Loucy (cell line): ENCODE data around the gene CAMTA1.

Experiments
- H2AFZ ChIP-seq: fragments of 200-600 bp; sonication (generic); 2 replicates; pipeline ENCODE4 v1.6.0; 2016; ENCODE audit warnings: antibody characterized with exemption, mild to moderate bottlenecking, low read length, moderate library complexity
- H3F3A ChIP-seq: fragments of 200-600 bp; 2 replicates; pipeline ENCODE4 v1.6.0; 2016; ENCODE audit warnings: antibody characterized with exemption, low read depth, mild to moderate bottlenecking
- H3K27me3 ChIP-seq: fragments of 200-600 bp; sonication (generic); 2 replicates; pipeline ENCODE4 v1.6.1; 2014; ENCODE audit warnings: low read length, mild to moderate bottlenecking; ENCODE audit not compliant: insufficient read depth, poor library complexity, severe bottlenecking
- H3K36me3 ChIP-seq: fragments of 200-600 bp; sonication (generic); 2 replicates; pipeline ENCODE4 v1.6.1; 2016; ENCODE audit warnings: low read length; ENCODE audit not compliant: insufficient read depth
- H3K4me1 ChIP-seq: fragments of 200-600 bp; sonication (generic); 2 replicates; pipeline ENCODE4 v1.5.1; 2014; ENCODE audit warnings: low read length, mild to moderate bottlenecking; ENCODE audit not compliant: insufficient read depth, poor library complexity, severe bottlenecking
- H3K4me2 ChIP-seq: fragments of 200-600 bp; sonication (generic); 2 replicates; pipeline ENCODE4 v1.6.0; 2014; ENCODE audit warnings: antibody characterized with exemption, low read length, low read depth, mild to moderate bottlenecking; ENCODE audit not compliant: poor library complexity, severe bottlenecking
- H3K4me3 ChIP-seq: fragments of 200-600 bp; sonication (generic); 2 replicates; pipeline ENCODE4 v1.5.1; 2014; ENCODE audit warnings: low read length, mild to moderate bottlenecking, mixed read lengths; ENCODE audit not compliant: poor library complexity, severe bottlenecking
- H3K79me2 ChIP-seq: fragments of 200-600 bp; sonication (generic); 2 replicates; pipeline ENCODE4 v1.6.1; 2014; ENCODE audit warnings: low read length; ENCODE audit not compliant: insufficient read depth
- H3K9ac ChIP-seq: fragments of 200-600 bp; sonication (generic); 2 replicates; pipeline ENCODE4 v1.6.0; 2014; ENCODE audit warnings: mild to moderate bottlenecking, low read depth, low read length, moderate library complexity; ENCODE audit not compliant: poor library complexity, severe bottlenecking
- H3K9me2 ChIP-seq: fragments of 200-600 bp; sonication (generic); replicated peaks from 2 replicates; pipeline ENCODE4 v1.6.1; 2016; ENCODE audit warnings: low read depth, low read length, mixed read lengths
- H3K9me3 ChIP-seq: fragments of 200-600 bp; sonication (generic); 2 replicates; pipeline ENCODE4 v1.6.1; 2014; ENCODE audit warnings: mild to moderate bottlenecking, antibody characterized with exemption, low read length, low read depth; ENCODE audit not compliant: insufficient read depth
- H4K20me1 ChIP-seq: fragments of 200-600 bp; sonication (generic); 2 replicates; pipeline ENCODE4 v1.6.0; 2014; ENCODE audit warnings: antibody characterized with exemption, low read length, mild to moderate bottlenecking; ENCODE audit not compliant: insufficient read depth, poor library complexity, severe bottlenecking
- EZH2phosphoT487 ChIP-seq: fragments of 200-600 bp; IDR thresholded peaks from 2 replicates; pipeline ENCODE4 v1.6.1; 2018; ENCODE audit warnings: antibody characterized with exemption, mild to moderate bottlenecking, moderate library complexity, borderline replicate concordance
- TF ChIP-seq, protein P1 (sequence below): fragments of 200-600 bp; sonication (generic); conservative IDR thresholded peaks from 2 replicates; pipeline ENCODE4 v1.5.1; 2014; ENCODE audit warnings: mild to moderate bottlenecking, antibody characterized with exemption, low read length

Gene CAMTA1

DNA sequence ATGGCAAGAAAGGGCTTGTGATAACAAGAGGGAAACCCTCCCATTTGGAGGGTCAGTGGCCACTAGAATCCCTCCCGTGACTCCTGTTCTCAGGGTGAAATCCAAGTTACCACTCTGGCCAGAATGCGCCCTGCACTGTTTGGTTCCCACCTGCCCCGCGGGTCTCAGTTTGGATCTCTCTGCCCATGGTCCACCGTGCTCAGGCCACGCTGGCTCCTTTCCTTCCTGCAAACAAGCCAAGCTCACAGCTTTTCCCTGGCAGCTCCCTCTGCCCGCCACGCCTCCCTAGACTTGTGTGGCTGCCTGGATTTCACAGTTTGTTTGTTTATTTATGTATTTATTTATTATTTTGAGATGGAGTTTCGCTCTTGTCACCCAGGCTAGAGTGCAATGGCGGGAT, 806.3 kb downstream of the CAMTA1 start:
- Histone ChIP-seq H4K20me1 (no peaks in the 10 kb centered on the region), H3K4me2 (no peak overlapping the region), H3K4me3 (no peak overlapping the region), H3K79me2 (no peaks in the 10 kb centered on the region), H3K9me2 (no peaks in the 10 kb centered on the region), H3K9me3 (no peaks in the 10 kb centered on the region), H3K27me3 (no peaks in the 10 kb centered on the region), H3K36me3 (no peaks in the 10 kb centered on the region), H3F3A (no peaks in the 10 kb centered on the region), H3K4me1 (no peaks in the 10 kb centered on the region), H2AFZ (no peak overlapping the region), H3K9ac (no peak overlapping the region)
- TF ChIP-seq, protein P1, sequence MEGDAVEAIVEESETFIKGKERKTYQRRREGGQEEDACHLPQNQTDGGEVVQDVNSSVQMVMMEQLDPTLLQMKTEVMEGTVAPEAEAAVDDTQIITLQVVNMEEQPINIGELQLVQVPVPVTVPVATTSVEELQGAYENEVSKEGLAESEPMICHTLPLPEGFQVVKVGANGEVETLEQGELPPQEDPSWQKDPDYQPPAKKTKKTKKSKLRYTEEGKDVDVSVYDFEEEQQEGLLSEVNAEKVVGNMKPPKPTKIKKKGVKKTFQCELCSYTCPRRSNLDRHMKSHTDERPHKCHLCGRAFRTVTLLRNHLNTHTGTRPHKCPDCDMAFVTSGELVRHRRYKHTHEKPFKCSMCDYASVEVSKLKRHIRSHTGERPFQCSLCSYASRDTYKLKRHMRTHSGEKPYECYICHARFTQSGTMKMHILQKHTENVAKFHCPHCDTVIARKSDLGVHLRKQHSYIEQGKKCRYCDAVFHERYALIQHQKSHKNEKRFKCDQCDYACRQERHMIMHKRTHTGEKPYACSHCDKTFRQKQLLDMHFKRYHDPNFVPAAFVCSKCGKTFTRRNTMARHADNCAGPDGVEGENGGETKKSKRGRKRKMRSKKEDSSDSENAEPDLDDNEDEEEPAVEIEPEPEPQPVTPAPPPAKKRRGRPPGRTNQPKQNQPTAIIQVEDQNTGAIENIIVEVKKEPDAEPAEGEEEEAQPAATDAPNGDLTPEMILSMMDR: no peak
- no peak for TF ChIP-seq EZH2phosphoT487

DNA sequence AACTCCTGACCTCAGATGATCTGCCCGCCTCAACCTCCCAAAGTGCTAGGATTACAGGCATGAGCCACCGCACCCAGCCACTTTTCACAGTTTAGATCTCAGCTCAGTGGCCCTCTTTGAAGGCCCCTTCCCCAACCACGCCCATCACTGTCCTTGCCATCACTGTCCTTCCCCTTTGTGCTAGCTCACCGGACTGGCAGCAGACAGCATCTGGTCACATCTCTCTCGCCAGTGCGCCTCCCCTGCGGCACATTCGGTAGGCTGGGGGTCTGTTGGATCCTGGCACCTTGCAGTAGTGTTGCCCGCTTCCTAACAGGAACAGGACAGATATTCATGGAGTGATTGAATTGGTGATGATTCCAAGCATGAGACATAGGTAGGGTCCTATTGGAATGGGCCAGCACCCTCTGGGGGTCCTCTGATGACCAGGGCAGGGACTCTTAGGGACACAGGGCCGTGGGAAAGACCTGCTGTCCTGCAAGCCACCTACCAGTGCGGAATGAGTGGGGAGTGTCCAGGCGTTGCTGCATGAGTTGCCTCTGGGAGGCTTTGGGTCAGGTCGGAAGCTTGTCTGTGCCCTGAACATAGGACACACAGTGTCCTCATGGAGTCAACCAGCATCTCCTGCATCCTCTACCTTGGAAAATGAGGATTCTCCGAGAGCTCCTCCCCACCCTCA, 807.0 kb downstream of the CAMTA1 start:
- Histone ChIP-seq H3F3A (no peaks in the 10 kb centered on the region), H3K36me3 (no peaks in the 10 kb centered on the region), H3K4me3 (no peak overlapping the region), H3K27me3 (no peaks in the 10 kb centered on the region), H3K9me2 (no peaks in the 10 kb centered on the region), H3K4me1 (no peaks in the 10 kb centered on the region), H3K4me2 (no peak overlapping the region), H2AFZ (no peak overlapping the region), H4K20me1 (no peaks in the 10 kb centered on the region), H3K9ac (no peak overlapping the region), H3K79me2 (no peaks in the 10 kb centered on the region), H3K9me3 (no peaks in the 10 kb centered on the region)
- TF ChIP-seq, protein P1: no peak
- TF ChIP-seq EZH2phosphoT487: no peak

DNA sequence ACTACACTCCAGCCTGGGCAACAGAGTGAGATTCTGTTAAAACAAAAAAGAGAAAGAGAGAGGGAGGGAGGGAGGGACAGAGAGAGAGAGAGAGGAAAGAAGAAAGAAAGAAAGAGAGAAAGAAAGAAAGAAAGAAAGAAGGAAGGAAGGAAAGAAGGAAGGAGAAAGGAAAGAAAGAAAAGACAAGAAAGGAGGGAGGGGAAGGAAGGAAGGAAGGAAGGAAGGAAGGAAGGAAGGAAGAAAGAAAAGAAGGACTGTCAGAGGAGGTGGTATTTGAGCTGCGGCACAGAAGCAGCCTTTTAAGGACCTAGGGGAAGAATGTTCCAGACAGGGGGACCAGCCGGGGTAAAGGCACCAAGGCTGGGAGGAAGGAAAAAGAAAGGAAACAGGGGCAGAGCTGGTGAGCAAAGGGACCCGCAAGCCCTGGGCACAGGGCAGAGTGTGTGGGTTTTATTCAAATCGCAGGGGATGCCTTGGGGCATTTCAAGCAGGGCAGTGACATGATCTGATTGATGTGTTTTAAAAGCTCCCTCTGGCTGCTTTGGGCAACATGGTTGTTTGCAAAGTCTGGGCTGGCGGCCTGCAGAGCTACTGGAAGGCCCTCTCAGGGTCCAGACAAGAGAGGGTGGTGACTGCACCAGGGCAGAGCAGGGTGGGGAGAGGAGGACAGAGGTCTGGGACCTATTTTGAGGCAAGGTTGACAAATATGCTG, 808.9 kb downstream of the CAMTA1 start:
- Histone ChIP-seq H3K4me2 (no peak overlapping the region), H3K9ac (no peak overlapping the region), H3K36me3 (no peaks in the 10 kb centered on the region), H3K4me3 (no peak overlapping the region), H2AFZ (no peak overlapping the region), H3K79me2 (no peaks in the 10 kb centered on the region), H4K20me1 (no peaks in the 10 kb centered on the region), H3F3A (no peaks in the 10 kb centered on the region), H3K27me3 (no peaks in the 10 kb centered on the region), H3K9me3 (no peaks in the 10 kb centered on the region), H3K4me1 (no peaks in the 10 kb centered on the region), H3K9me2 (no peaks in the 10 kb centered on the region)
- TF ChIP-seq, protein P1: no peak
- no peak for TF ChIP-seq EZH2phosphoT487
